HL-60/S4 treated with phorbol 12-myristate 13-acetate at 8.2 ng/mL for 4 days and 3 days (cell line): ENCODE results near the gene CAPN9.
"Not testable (repeated sequence)": the region's sequence is repeated elsewhere in the genome, so short reads cannot be mapped to it uniquely, and the experiment has no call there.

Source experiments
- in situ Hi-C: fragments of 300-500 bp; cut with MboI; formaldehyde crosslinking; loops from 2 replicates; pipeline ENCODE4 v1.15.0; 2022; ENCODE audit warnings: low sequenced_read_pairs

The CAPN9 gene, protein sequence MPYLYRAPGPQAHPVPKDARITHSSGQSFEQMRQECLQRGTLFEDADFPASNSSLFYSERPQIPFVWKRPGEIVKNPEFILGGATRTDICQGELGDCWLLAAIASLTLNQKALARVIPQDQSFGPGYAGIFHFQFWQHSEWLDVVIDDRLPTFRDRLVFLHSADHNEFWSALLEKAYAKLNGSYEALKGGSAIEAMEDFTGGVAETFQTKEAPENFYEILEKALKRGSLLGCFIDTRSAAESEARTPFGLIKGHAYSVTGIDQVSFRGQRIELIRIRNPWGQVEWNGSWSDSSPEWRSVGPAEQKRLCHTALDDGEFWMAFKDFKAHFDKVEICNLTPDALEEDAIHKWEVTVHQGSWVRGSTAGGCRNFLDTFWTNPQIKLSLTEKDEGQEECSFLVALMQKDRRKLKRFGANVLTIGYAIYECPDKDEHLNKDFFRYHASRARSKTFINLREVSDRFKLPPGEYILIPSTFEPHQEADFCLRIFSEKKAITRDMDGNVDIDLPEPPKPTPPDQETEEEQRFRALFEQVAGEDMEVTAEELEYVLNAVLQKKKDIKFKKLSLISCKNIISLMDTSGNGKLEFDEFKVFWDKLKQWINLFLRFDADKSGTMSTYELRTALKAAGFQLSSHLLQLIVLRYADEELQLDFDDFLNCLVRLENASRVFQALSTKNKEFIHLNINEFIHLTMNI

DNA sequence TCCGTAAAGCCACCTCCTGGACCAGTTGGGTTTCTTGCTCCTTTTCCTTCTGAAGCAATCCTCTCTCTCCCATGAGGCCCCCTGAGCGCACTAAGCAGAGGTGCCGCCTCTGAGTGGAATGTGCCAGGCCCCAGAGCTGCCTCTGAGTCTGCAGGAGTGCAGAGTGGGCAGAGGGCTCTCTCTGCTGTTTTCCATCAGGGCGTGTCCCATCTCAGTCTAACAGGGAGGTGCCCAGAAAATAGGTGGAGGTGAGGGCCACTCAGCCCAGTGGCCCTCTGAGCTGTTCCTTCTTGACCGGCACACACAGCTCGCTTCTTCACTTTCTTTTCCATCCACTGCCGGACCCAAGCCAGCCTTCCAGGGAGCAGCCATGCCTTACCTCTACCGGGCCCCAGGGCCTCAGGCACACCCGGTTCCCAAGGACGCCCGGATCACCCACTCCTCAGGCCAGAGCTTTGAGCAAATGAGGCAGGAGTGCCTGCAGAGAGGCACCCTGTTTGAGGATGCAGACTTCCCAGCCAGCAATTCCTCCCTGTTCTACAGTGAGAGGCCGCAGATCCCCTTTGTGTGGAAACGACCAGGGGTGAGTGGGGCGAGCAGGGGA, at the start of gene CAPN9:
CAPN9 (plus strand) TSS at position 262 of the 604 bp plus-strand sequence; CDS start at position 371, 109 bp downstream.
- in situ Hi-C loops: no loop called here

DNA sequence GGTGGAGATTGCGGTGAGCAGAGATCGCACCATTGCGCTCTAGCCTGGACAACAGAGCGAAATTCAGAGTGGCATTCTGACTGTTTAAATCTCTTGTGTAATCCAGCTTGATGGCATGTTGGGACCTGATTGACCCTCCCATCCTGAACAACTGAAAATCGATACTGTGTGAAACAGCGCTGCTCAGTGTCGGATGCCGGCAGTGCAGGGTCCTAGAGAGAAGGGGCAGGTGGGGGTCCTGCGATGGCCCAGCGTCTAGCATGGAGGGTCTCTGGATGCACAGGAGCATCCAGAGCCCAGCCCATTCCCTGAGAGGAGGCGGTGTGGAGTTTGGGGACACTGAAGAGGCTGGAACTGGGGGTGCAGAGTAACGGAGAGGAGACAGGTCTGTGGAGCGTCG, 49.1 kb upstream of the CAPN9 start:
- in situ Hi-C loops: no loop called here

DNA sequence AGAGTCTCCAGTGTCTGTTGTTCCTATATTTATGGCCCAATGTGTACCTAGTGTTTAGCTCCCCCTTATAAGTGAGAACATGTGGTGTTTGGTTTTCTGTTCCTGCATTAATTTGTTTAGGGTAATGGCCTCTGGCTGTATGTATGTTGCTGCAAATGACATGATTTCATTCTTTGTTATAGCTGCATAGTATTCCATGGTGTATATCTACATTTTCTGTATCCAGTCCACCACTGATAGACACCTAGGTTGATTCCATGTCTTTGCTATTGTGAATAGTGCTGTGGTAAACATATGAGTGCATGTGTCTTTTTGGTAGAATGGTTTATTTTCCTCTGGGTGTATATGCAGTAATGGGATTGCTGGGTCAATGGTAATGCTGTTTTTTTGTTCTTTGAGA, 48.2 kb upstream of the CAPN9 start:
- in situ Hi-C loops: not testable (repeated sequence)

DNA sequence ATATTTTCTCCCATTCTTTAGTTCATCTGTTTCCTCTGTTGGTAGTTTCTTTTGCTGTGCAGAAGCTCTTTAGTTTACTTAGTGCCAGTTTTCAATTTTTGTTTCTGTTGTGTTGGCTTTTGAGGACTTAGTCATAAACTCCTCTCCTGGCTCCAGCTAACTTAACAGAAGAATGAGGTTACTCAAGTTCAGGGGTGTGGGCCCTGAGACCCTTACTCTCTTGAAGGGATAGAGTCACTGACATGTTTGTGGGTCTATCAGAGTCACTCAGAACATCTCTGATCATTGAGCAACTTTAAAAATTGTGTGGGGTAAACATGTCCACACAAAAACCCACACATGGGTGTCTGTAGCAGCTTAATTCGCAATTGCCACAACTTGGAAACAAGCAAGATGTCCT, 47.5 kb upstream of the CAPN9 start:
- in situ Hi-C loops: no loop called here

DNA sequence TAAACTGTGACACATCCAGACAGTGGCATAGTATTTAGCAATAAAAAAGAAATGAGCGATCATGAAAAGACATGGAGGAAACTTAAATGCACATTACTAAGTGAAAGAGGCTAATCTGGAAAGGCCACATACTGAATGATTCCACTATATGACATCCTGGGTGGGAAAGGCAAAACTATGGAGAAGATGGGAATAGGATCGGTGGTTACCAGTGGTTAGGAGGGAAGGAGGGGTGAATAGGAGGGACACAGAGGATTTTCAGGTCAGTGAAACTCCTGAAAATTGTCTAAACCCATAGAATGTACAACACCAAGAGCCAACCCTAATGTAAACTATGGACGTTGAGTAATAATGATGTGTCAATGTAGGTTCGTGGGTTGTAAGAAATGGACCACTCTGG, 47.1 kb upstream of the CAPN9 start:
- in situ Hi-C loops: no loop called here

DNA sequence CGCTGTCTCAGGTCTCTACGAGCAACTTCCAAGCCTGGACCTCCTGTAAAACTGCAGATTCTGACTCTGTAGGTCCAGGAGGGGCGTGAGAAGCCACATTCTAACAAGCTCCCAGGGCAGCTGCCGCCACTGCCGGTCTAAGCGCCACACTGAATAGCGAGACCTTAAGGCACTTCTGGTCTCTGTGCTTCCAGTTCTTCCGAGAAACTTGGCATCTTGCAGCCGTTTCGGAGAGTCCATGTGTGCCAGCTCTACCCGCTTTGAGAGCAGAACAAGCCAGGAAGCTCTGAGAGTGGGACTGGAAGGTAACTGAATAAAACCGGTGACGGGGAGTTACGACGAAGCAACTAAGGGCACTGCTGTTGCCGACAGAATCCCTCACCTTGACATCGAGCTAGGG, 45.8 kb upstream of the CAPN9 start:
- in situ Hi-C loops: no loop called here

DNA sequence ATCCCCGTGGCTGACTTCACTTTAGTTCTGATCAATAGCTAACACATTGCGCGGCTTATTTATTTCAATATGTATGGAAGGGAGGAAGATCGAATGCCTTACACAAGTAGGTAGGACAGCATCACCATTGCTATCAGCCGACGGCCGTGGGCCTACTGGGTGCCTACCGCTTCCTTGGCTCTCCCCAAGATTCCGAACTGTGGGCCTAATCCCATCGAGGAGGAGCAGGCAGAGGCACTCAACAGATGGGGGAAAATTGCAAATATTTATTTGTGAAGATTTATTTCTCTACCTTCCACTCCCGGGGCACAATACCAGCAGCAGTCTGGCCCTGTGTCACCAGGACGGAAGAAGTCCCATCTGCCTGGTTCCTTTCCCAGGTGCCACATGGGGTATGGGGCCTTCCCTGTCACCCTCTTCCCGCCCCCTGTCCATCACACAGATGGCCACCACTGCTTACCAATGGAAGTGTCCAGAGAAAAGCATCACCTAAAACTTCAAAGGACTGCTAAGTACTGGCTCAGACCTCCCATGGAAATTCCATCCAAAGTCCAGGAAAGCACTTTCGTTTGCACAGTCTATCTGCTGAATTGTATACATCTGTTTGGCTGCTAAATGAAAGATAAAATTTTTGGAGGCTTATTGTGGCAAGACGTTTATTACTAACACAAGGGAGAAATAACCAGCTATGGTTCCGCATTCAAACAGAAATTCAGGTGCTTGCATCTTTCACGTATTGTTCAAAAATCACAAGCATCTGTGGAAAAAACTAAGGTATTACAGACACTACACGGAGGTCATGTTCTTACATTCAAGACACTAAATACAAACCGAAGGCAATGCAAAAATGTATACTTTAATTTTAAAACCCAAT, 45.1 kb upstream of the CAPN9 start:
- in situ Hi-C loops: no loop called here

DNA sequence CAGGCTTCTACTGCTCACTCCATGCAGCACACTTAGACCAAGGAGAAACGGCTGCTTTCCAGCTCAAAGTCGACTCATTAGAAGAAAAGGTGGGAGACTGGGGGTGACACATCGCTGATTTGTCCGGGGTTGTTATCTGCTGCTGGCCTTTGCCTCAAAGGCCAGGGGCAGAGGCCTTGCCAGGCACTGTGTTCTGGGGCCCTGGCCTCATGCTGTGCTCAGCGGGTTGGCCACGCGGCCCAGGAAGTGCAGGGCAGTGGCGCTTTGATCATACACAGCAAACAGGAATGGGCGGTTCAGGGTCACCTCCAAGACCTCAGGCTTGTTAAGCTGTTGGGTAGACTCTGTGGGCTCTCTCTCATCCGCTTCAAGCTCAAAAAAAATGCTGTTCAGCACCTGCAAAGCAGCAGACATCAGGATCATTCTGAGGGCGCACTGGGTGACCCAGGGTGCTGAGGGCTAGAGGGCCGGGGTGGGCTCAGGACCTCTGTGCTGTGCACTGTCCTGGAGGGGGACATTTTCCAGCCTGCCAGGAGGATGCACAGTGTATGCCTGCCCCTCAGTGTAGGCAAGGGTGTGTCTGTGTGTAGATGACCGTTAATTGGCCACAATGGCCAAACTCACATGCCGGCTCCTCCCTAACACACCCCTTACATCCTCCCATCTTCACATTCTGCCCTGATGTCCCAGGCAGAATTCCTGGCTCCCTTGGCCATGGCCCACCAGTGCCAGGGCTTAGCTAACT, 44.1 kb upstream of the CAPN9 start:
- in situ Hi-C loops: no loop called here

DNA sequence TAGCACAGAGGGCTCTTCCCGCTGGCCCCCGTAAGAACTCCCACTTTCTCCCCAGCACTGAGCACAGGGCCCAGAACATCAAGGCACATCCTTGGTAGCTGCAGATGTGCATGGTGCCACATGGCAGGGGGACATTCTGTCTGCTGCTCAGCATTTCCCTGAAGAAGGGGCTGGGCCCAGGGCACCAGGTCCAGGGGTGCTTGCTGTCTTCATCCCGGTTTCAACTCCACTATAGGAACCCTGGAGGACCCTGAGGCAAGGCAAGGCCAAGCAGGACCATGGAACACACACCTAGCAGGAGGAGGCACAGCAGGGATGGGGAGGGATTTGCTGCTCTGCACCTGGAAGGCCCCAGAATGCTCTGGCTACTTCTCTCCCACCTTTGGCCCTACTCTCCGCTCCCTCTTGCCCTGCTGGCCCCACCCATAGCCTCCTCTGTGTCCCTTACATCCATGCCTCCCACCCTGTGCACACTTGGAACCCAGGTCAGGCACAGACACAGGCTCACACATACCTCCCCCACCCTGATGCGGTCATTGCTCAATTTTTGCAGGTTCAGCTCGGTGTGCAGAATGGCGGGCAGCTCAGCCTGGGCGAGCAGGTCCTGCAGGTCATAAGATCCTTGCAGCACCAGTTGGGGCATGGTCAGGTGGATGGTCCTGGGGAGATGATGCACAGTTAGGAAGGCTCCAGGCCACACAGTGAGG, 43.4 kb upstream of the CAPN9 start:
- in situ Hi-C loops: no loop called here

DNA sequence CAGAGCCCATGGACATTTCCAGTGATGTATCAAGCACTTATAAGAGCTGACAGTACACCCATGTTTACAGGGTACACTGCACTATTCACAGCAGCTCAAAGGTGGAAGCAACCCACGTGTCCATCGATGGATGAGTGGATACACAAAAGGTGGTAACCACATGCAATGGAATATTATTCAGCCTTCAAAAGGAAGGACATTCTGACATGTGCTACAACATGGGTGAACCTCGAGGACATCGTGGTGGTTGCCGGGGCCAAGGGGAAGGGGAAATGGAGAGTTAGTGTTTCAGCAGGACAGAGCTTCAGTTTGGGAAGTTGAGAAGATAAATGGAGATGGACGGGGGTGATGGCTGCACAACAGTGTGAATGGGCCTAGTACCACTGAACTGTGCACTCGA, 42.4 kb upstream of the CAPN9 start:
- in situ Hi-C loops: no loop called here

DNA sequence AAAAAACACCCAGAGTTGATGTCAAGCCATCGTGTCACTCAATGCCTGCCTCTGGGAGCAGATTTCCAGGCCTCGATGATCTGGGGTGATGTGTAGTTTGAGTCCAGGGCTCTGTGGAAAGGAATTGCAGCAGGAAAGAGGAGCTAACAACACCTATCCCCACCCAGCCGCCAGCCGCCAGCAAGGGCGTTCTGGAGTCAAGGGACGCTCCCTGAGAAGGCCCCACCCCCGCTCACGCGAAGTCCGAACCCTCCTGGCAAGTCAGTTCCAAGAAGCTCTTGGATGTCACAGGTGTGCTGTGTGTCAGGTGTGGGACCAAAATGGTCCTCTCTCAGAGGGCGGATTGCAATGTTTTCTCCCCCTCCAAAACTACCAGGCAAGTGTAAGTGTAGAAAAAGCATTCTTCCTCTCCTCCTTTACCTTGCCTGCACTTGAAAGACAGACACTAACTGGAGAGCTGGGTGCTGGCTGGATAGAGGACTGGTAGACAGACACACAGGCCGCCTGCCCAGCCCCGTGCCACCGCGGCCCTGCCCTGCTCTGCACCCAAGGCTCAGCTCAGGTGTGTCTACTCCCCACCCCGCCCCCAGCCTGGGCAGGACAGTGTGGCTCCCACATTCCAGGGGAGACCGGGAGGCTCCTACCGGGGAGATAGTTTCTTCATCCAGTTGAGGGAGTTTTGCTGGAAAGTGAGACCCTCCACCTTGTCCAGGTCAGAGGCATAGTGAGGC, 41.7 kb upstream of the CAPN9 start:
- in situ Hi-C loops: no loop called here

DNA sequence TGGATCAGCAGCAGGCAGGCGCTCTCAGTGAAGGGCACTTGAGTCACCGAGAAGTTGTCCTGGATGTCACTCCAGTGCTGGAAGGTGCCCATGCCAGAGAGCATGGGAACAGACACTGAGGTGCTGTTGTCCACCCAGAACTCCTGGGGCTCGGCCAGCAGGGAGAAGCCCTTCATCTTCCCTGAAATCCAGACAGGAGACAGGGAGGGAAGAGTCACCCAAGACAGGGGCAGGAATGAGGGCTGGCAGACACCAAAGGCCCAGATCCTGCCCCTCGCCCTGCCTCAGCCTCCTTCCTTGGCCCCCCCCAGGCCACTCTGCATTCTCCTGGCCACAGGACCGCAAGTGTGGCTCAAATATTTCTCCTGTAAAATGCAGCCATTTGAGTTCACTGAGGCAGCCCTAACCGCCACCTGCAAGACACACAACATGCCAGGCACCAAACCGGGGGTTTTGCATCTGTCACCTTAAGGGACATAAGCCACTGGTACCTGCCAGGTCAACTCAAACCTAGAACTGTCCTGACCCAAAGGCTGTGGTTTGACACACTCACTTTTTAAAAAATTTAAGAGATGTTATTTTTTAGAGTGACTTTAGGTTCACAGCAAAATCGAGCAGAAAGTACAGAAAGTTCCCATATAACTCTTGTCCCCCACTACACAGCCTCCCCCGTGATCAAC, 41.0 kb upstream of the CAPN9 start:
- in situ Hi-C loops: no loop called here

DNA sequence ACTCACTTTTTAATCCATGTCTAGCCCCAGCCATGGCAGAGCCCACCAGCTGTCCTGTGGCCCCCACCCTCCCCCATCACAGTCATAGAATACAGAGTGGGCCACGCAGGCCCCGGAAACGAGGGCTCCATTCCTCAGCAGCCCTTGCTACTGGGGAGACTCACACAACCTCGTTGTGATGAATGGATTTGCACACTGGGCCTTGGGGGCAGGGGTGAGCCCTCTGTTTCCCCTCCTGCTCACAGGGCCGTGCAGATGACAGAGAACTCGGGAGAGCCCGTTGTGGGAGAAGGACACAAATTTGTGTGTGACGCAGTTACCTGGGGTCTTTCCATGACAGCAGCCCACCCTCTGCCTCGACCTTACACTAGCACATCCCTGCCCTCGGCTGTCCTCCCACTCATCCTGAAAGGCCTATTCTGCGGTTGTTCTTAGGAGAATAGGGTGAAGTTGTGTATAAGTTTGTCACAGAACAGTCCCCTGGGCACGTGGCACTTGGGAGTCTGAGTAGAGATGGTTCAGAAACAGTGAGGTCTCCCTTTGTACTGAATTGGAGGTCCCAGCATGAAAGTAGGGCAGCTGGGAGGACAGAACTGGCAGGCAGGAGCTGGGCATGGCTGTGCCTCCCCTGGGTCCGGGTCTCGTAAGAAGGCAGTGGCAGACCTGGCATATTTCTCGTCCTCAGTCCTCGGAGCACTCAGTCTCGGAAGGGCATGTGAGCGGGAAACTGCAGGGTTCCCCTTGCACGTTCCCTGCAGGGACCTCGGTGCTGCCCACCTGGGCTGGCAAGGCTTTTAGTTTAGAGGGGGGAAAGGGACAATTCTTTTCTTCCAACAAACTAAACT, 40.1 kb upstream of the CAPN9 start:
- in situ Hi-C loops: no loop called here

DNA sequence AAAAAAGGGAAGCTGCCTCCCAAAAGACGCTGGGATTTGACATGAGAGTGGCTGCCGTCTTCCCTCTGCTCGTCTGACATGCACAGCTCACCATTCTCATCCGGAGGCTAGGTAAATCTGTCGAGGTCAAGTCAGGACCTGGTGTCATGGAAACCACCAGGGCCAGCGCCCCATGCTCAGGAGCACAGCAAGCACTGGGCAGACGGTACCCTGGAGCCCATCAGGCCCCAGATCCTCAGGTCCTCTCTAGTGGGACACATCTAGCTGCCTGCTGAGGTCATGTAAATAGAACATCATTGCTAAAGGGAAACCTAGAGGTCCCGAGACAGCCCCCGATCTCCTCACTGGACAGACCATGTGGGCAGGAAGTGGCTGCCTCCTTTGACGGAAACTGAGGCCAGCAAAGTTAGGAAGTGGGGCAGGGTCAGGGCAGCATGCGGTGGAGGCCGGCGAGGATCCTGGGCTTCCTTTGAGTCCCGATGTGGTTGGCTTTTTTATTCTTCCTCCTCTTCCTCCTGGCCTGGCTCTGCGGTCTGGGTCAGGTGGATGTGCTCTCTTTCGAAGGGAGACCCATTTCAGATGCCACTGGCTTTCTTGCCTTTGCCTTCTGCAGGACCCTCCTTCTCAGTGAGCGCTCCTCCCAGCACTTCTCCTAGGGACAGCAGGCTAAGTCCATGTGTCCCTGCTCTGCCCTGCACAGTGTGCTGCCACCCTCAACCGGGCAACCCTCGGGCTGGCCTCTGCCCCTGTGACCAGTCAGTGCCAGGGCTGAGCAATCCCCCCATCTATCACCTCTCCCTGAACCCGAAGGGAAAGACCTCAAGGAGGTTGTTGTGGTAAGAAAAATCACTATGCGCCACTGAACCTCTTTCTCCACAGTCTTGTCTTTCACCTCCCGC, 39.2 kb upstream of the CAPN9 start:
- in situ Hi-C loops: no loop called here

DNA sequence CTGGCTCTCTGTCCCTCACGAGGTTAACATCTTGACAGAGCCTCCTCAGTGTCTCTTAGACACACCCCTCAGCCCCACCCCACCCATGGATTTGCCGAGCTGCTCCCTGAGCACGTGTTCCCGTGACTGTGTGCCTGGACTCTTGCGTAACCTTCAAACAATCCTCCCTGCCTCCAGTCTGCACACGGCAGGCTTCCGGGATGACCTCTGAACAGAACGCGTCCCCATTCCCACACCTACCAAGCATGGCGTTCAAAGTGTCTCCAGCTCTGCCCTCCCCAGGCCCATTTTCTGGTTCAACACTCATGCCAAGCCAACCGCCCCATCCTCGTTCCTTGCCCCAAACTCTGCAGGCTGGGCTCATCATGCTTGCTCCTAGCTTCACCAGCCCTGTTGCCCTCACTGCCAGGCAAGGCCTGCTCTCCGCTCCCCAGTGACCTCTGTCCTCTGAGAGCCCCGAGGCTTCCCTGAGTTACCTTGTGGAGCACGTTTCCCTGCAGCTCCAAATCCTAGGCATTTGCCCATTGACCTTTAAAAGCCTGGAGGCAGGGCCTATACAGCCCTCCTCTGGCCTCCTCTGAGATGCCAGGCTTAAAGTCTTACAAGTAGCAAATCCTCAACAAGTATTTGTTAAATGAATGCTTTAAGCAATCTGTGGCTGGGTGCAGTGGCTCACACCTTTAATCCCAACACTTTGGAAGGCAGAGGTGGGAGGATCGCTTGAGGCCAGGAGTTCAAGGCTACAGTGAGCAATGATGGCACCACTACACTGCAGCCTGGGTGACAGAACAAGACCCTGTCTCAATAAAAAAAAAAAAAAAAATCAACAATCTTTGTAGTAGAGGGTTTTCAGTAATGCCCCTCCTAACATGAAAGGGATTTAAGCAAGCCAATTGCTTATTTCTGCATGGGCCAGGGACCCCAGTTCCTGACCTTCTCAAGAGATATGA, 38.3 kb upstream of the CAPN9 start:
- in situ Hi-C loops: no loop called here
